Measurements from ENCODE around the gene WDR5. TPM values are rescaled to one million over a fixed set of nuclear protein-coding genes. Genes with fewer than 3 reads are reported as not detected.

The WDR5 gene
- polyA plus RNA-seq, 1 of the 3 experiments (the other 2 are of a cell fraction) = 36.6 TPM

- no peak for TF ChIP-seq TEAD4 (IDR thresholded peaks at IDR 0.05; ENCODE audit: borderline replicate concordance, insufficient read depth)
- no peak for TF ChIP-seq FOSL2 (IDR thresholded peaks at IDR 0.05; ENCODE audit: borderline replicate concordance, low read depth)
- TF ChIP-seq TCF12 (IDR thresholded peaks at IDR 0.05) = no peak
These were observed 32.4 kb upstream of the WDR5 start (continued) for GRCh38 chr9:134103391-134103998.

- H3K9me3 ChIP-seq = no peaks in the 10 kb centered on the region
- H3K27ac ChIP-seq (ENCODE audit: low read depth in 2 of 2, low read length in 1 of 2) = no peak overlapping the region
- no peak overlapping the region for H3K4me3 ChIP-seq (ENCODE audit: low read depth in 2 of 2, low read length in 1 of 2)
- H3K79me2 ChIP-seq (ENCODE audit: insufficient read depth) = no peaks in the 10 kb centered on the region
- no peak for TF ChIP-seq MEF2A (IDR thresholded peaks at IDR 0.05; ENCODE audit: borderline replicate concordance, low read depth)
- no peak for TF ChIP-seq GATA2 (CRISPR knock-in tag; IDR thresholded peaks at IDR 0.05)
- no peak for TF ChIP-seq CHD2 (IDR thresholded peaks at IDR 0.05; ENCODE audit: low read length, partially characterized antibody)
- TF ChIP-seq YY1 (IDR thresholded peaks at IDR 0.05; ENCODE audit: low read depth) = no peak
- TF ChIP-seq EP300 (IDR thresholded peaks at IDR 0.05; ENCODE audit: borderline replicate concordance in 1 of 2, low read depth in 1 of 2, low read length in 1 of 2) = no peak
- no peak for TF ChIP-seq RAD21 (IDR thresholded peaks at IDR 0.05; ENCODE audit: low read length)
- TF ChIP-seq ZBTB33 (IDR thresholded peaks at IDR 0.05; ENCODE audit: borderline replicate concordance, low read depth) = no peak
- TF ChIP-seq PBX3 (IDR thresholded peaks at IDR 0.05) = no peak
- no peak for TF ChIP-seq REST (IDR thresholded peaks at IDR 0.05; ENCODE audit: low read depth, low read length)
- H3K27me3 ChIP-seq (ENCODE audit: insufficient read depth) = no peaks in the 10 kb centered on the region; the same call in 1 of the 2 replicates
- H3K4me2 ChIP-seq = no peak overlapping the region
- H3K9me2 ChIP-seq = no peaks in the 10 kb centered on the region
- no peak overlapping the region for H3K9ac ChIP-seq
- POLR2A ChIA-PET = no interaction called here
- H3K36me3 ChIP-seq (replicated peaks in 1 of 2; ENCODE audit: control insufficient read depth in 1 of 2, insufficient read depth in 2 of 2, low read length in 1 of 2) = no peaks in the 10 kb centered on the region
- no peaks in the 10 kb centered on the region for H4K20me1 ChIP-seq (ENCODE audit: insufficient read depth)
- CTCF ChIA-PET = no interaction called here
- no peaks in the 10 kb centered on the region for H3F3A ChIP-seq (replicated peaks; ENCODE audit: insufficient read depth)
- no peaks in the 10 kb centered on the region for H3K4me1 ChIP-seq (ENCODE audit: control insufficient read depth in 1 of 2, insufficient read depth in 2 of 2, low read depth in 1 of 2, low read length in 1 of 2)
- 45% methylated on average over 3 of the region's 9 CpGs for WGBS (ENCODE audit: low lambda C conversion rate)
- H2AFZ ChIP-seq (ENCODE audit: low read depth) = no peak overlapping the region
- DNase-seq = no peak
These were observed 24.8 kb upstream of the WDR5 start for GRCh38 chr9:134111064-134111463.
